Body of pancreas (tissue), 4 donors: Measurements from ENCODE around the gene NAXE. TPM values are rescaled to one million over a fixed set of nuclear protein-coding genes. Genes with fewer than 3 reads are reported as not detected.

Experiments used
- ATAC-seq: fragments of 150-250 bp; one replicate; pipeline ENCODE4 v1.9.1; 2016
- DNase-seq, 4 donors: peaks; one replicate each; pipeline ENCODE4 v3.0.0-alpha.2; 2019
- H3K27ac ChIP-seq, 4 donors: fragments of 200-600 bp; sonication (generic); 1 replicate in 3 of 4; 2 replicates in 1 of 4; pipeline versions ENCODE4 v1.5.1 to v1.6.1; 2016 to 2019; ENCODE audit warnings: mild to moderate bottlenecking in 1 of 4, mixed read lengths in 1 of 4, moderate library complexity in 1 of 4
- H3K27me3 ChIP-seq, 2 donors: fragments of 200-600 bp; sonication (generic); one replicate each; pipeline ENCODE4 v1.6.0; 2016; ENCODE audit warnings: mild to moderate bottlenecking in 1 of 2
- H3K36me3 ChIP-seq, 2 donors: fragments of 200-600 bp; sonication (generic); replicated peaks in 1 of 2; 2 replicates each; pipeline ENCODE4 v1.5.1; 2016; ENCODE audit warnings: low read depth in 2 of 2; ENCODE audit not compliant: insufficient read depth in 1 of 2
- H3K4me1 ChIP-seq: fragments of 200-600 bp; sonication (generic); one replicate; pipeline ENCODE4 v1.6.0; 2016
- H3K4me3 ChIP-seq, 2 donors: fragments of 200-600 bp; sonication (generic); 1 replicate in 1 of 2; 2 replicates in 1 of 2; pipeline ENCODE4 v1.5.1; 2016 to 2019
- H3K9me3 ChIP-seq, 3 donors: fragments of 200-600 bp; sonication (generic); 1 replicate in 2 of 3; 2 replicates in 1 of 3; pipeline ENCODE4 v1.5.1; 2016
- POLR2A ChIP-seq, 3 donors: fragments of 450-650 bp; IDR thresholded peaks; one replicate each; pipeline ENCODE4 v1.6.1; 2016; ENCODE audit warnings: antibody characterized with exemption in 3 of 3, mild to moderate bottlenecking in 2 of 3
- WGBS, 2 donors: methylation state at CpG; one replicate each; pipeline ENCODE4 v1.1.5; 2017; 5-methylcytosine and 5-hydroxymethylcytosine counted together
- intact Hi-C: fragments of 100-400 bp; cut with DNase I; formaldehyde crosslinking; loops from one replicate; pipeline ENCODE4 v1.15.1; 2023
- total RNA-seq, 2 donors: library from RNA; depleted of rRNA; stranded (reverse); fragments of >200 nt; gene quantifications; one replicate each; pipeline ENCODE4 v1.1.0, GENCODE V29; 2016
- TF ChIP-seq, protein P1 (sequence below), 7 experiments: fragments of 450-650 bp in 4 of 7; fragments of 200-600 bp in 3 of 7; sonication (generic) in 3 of 7; IDR thresholded peaks; one replicate each; pipeline ENCODE4 v1.5.1; 2016 to 2019; ENCODE audit warnings: antibody characterized with exemption in 7 of 7

The NAXE gene
- total RNA-seq, 2 donors from 2014 or later = 46.1 to 62.8 TPM

DNA sequence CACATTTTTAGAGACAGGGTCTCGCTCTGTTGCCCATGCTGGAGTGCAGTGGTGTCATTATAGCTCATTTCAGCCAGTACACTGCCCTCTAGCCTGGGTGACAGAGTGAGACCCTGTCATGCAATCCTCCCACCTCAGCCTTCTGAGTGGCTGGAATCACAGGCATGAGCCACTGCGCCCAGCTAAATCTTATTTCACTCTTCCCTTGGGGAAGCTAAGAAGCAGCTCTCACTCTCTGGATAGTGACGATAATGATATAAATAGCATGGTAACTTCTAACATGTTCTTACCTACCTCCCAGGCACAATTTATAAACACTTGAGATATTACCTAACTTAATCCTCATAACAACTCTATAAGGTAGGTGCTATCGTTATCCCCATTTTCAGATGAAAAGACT is 44.1 kb upstream of the NAXE start:
- Histone ChIP-seq H3K4me3 (no peak overlapping the region), H3K4me1 (peaks cover 16% of the 10 kb centered on the region), H3K27me3 (no peaks in the 10 kb centered on the region), H3K27ac (no peak overlapping the region), H3K9me3 (no peaks in the 10 kb centered on the region), H3K36me3 (no peaks in the 10 kb centered on the region)
- intact Hi-C loops = no loop called here
- DNase-seq (no peak), ATAC-seq (no peak)
- WGBS, 2 donors = 96% methylated on average over 4 of the region's 4 CpGs
- TF ChIP-seq, protein P1, sequence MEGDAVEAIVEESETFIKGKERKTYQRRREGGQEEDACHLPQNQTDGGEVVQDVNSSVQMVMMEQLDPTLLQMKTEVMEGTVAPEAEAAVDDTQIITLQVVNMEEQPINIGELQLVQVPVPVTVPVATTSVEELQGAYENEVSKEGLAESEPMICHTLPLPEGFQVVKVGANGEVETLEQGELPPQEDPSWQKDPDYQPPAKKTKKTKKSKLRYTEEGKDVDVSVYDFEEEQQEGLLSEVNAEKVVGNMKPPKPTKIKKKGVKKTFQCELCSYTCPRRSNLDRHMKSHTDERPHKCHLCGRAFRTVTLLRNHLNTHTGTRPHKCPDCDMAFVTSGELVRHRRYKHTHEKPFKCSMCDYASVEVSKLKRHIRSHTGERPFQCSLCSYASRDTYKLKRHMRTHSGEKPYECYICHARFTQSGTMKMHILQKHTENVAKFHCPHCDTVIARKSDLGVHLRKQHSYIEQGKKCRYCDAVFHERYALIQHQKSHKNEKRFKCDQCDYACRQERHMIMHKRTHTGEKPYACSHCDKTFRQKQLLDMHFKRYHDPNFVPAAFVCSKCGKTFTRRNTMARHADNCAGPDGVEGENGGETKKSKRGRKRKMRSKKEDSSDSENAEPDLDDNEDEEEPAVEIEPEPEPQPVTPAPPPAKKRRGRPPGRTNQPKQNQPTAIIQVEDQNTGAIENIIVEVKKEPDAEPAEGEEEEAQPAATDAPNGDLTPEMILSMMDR (IDR thresholded peaks at IDR 0.05) = no peak
- TF ChIP-seq POLR2A (IDR thresholded peaks at IDR 0.05) = no peak

DNA sequence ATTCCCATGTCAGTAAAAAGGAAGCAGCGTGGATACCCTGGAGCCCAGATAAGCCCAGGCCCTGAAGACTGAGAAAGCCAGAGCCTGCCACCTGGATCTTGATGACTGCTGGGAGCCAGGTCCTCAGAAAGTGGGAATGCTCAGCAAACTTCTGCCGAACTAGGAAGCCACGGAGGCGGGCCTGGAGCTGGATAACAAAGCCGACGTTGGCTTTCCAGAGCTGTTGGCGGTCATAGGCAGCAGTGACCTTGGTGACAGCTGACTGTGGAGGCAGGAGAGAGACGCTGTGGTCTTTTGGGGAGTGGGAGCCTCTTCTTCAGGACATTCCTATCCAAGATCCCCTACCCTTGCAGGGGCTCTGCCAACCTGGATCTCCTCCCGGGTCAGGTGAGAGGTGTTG is 43.6 kb upstream of the NAXE start:
- Histone ChIP-seq H3K4me3 (no peak overlapping the region), H3K4me1 (peaks cover 16% of the 10 kb centered on the region), H3K27me3 (no peaks in the 10 kb centered on the region), H3K36me3 (no peaks in the 10 kb centered on the region), H3K27ac (no peak overlapping the region), H3K9me3 (no peaks in the 10 kb centered on the region)
- 38 to 48% methylated on average over 8 to 9 of the region's 9 CpGs for WGBS, 2 donors
- intact Hi-C loops = no loop called here
- peak; percentile 45 for ATAC-seq
- TF ChIP-seq, protein P1 (IDR thresholded peaks at IDR 0.05) = no peak
- TF ChIP-seq POLR2A (IDR thresholded peaks at IDR 0.05) = no peak
- peak; percentile 28 to 60 (median 53) for DNase-seq

DNA sequence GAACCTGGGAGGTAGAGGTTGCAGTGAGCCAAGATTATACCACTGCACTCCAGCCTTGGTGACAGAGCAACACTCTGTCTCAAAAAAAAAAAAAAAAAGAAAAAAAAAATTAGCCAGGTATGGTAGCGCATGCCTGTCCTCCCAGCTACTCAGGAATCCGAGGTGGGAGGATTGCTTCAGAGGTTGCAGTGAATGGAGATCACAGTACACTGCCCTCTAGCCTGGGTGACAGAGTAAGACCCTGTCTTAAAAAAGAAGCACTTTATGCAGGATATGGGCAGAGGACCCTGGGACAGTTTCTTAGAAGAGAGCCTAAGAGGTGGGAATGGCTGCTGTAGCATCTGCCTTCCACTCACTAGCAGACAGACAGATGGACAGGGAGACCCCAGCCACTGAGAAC is 42.2 kb upstream of the NAXE start:
- TF ChIP-seq, protein P1 (IDR thresholded peaks at IDR 0.05) = no peak
- TF ChIP-seq POLR2A (IDR thresholded peaks at IDR 0.05) = no peak
- no peak for ATAC-seq
- 69 to 73% methylated on average over 2 of the region's 2 CpGs for WGBS, 2 donors
- intact Hi-C loops = no loop called here
- H3K4me1 ChIP-seq = peaks cover 16% of the 10 kb centered on the region
- no peak overlapping the region for H3K4me3 ChIP-seq
- H3K9me3 ChIP-seq = no peaks in the 10 kb centered on the region
- no peaks in the 10 kb centered on the region for H3K27me3 ChIP-seq
- DNase-seq = no peak
- H3K36me3 ChIP-seq = no peaks in the 10 kb centered on the region
- no peak overlapping the region for H3K27ac ChIP-seq

DNA sequence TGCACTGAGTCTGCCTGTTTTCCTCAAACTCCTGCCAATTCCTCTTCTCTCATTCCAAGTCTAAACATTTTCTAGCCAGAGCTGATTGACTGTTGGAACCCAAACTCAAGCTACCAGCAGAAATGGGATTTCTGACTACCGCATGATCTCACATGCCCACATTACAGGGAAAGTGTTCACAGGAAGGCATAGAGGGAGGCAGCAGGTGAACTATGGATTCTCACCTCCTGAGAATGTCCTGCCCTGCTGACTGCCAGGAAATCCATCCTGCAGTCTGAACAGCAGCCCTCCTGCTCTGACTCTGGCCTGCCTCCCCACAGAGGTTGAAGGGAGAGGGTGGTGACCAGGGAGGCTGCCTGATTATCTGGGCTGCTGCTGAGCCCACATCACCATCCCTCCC is 41.7 kb upstream of the NAXE start:
- TF ChIP-seq, protein P1 (IDR thresholded peaks at IDR 0.05) = no peak
- TF ChIP-seq POLR2A (IDR thresholded peaks at IDR 0.05) = no peak
- intact Hi-C loops = no loop called here
- Histone ChIP-seq H3K27me3 (no peaks in the 10 kb centered on the region), H3K4me1 (peaks cover 16% of the 10 kb centered on the region), H3K27ac (no peak overlapping the region), H3K36me3 (no peaks in the 10 kb centered on the region), H3K4me3 (no peak overlapping the region), H3K9me3 (no peaks in the 10 kb centered on the region)
- 100% methylated on average over 1 of the region's 1 CpG for WGBS, 2 donors
- ATAC-seq = no peak
- no peak for DNase-seq

DNA sequence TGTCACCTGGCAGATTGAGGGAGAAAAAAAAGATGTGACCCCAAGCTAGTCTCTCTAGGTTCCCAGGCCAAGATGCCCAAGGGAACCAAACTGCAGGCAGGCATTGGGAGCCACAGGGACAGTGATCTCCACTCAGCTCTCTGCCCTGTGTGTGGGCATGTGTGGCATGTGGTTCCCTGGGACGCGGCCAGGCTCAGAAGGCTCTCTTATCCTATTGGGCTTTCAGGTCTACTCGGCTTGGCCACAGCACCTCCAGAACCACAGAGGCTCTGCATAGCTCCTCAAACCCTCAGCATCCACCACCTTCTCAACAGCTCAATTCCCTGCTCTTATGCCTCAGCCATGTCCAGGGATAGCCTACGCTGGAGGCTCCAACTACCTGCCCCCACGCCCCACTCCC is 41.2 kb upstream of the NAXE start:
- H3K9me3 ChIP-seq = no peaks in the 10 kb centered on the region
- H3K4me1 ChIP-seq = peaks cover 16% of the 10 kb centered on the region
- WGBS, 2 donors = 56 to 70% methylated on average over 5 of the region's 5 CpGs
- intact Hi-C loops = no loop called here
- no peak overlapping the region for H3K4me3 ChIP-seq
- ATAC-seq (no peak), DNase-seq (peak in 3 of 4 donors; percentile 14 to 42 (median 21))
- H3K36me3 ChIP-seq = no peaks in the 10 kb centered on the region
- H3K27me3 ChIP-seq = no peaks in the 10 kb centered on the region
- no peak for TF ChIP-seq POLR2A (IDR thresholded peaks at IDR 0.05)
- TF ChIP-seq, protein P1 (IDR thresholded peaks at IDR 0.05) = no peak
- no peak overlapping the region for H3K27ac ChIP-seq
